Epithelial cell of prostate (primary cell): Measurements from ENCODE around the gene ART5.
"Not testable (repeated sequence)": the region's sequence is repeated elsewhere in the genome, so short reads cannot be mapped to it uniquely, and the experiment has no call there.

ENCODE experiments used
- DNase-seq: peaks from one replicate; pipeline ENCODE4 v3.0.0-alpha.2; 2011; ENCODE audit warnings: low read depth, low spot score
- H3K27ac ChIP-seq: fragments of 450-650 bp; 2 replicates; pipeline ENCODE4 v1.5.1; 2017; ENCODE audit warnings: mild to moderate bottlenecking

Gene ART5

DNA sequence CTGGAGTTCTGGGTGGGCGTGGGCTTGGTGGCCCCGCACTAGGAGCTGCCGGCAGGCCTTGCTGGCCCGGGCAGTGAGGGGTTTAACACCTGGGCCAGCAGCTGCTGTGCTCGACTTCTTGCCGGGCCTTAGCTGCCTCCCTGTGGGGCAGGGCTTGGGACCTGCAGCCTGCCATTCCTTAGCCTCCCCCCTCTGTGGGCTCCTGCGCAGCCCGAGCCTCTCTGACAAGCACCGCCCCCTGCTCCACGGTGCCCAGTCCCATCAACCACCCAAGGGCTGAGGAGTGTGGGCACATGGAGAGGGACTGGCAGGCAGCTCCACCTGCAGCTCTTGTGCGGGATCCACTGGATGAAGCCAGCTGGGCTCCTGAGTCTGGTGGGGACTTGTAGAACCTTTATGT, 53.0 kb downstream of the ART5 start:
- not testable (repeated sequence) for H3K27ac ChIP-seq, DNase-seq
